GM19351 (cell line): ENCODE data around the gene FPGT.
"Not testable (repeated sequence)": the region's sequence is repeated elsewhere in the genome, so short reads cannot be mapped to it uniquely, and the experiment has no call there.

ENCODE experiments used
- ATAC-seq: cut with Tn5 transposase; IDR thresholded peaks from one replicate; pipeline ENCODE4 v1.9.1; 2021; ENCODE audit warnings: mild to moderate bottlenecking, moderate library complexity; ENCODE audit not compliant: unreplicated experiment

FPGT gene

DNA sequence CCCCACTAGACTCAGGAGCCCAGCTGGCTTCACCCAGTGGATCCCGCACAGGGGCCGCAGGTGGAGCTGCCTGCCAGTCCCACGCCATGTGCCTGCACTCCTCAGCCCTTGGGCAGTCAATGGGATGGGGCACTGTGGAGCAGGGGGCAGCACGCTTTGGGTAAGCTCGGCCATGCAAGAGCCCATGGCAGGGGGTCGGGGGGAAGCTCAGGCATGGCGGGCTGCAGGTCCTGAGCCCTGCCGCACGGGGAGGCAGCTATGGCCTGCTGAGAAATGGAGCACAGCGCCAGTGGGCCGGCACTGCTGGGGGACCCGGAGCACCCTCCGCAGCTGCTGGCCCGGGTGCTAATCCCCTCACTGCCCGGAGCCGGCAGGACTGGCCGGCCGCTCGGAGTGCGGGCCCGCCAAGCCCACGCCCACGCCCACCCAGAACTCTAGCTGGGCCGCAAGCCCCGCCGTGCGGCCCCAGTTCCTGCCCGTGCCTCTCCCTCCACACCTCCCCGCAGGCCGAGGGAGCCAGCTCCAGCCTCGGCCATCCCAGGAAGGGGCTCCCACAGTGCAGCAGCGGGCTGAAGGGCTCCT is 55.3 kb downstream of the FPGT start:
- not testable (repeated sequence) for ATAC-seq
